NCI-H2196 (cell line): ENCODE results near the gene DAGLB.
"Not testable (repeated sequence)": the region's sequence is repeated elsewhere in the genome, so short reads cannot be mapped to it uniquely, and the experiment has no call there.

Experiments used
- DNase-seq: peaks from one replicate; lab custom pipeline; 2025; ENCODE audit not compliant: unreplicated experiment; lab: John Stamatoyannopoulos, UW

Gene DAGLB

DNA sequence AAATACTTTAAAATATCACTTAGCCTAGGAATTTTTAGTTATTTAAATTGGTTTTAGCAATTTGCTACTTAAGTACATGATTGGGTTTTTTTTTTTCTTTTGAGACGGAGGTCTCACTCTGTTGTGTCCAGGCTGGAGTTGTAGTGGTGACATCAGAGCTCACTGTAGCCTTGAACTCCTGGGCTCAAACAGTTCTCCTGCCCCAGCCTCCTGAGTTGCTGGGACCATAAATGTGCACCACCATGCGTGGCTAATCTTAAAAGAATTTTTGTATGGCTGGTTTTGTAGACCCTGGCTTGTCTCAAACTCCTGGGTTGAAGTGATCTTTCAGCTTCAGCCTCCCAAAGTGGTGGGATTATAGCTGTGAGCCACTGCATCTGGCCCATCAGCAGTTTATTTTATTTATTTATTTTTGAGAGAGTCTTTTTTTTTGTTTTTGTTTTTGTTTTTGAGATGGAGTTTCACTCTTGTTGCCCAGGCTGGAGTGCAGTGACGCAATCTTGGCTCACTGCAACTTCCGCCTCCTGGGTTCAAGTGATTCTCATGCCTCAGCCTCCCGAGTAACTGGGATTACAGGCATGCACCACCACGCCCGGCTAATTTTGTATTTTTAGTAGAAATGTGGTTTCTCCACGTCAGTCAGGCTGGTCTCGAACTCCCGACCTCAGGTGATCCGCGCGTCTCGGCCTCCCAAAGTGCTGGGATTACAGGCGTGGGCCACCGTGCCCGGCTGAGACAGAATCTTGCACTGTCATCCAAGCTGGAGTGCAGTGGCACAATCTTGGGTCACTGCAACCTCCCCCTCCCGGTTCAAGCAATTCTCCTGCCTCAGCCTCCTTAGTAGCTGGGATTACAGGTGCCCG, 47.3 kb downstream of the DAGLB start:
- DNase-seq = not testable (repeated sequence)

DNA sequence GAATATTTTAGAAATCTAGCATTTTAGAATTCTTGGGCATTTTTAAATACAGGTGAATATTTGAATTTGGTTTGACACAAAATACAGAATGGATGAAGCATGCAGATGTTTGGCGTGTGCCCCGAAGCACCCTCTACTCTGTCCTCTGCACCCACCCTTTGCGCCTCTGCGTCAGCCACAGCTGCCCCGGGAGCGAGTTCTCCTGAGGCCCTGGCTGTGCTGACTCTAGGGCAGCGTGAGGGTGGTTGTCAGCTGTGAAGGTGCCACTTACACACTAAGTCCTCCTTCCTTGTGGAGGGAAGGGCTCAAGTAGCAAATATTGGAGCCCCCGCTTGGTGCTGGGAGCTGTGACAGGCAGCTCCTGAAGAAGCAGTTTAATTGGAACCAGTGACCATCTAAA, 48.4 kb downstream of the DAGLB start:
- DNase-seq = no peak

DNA sequence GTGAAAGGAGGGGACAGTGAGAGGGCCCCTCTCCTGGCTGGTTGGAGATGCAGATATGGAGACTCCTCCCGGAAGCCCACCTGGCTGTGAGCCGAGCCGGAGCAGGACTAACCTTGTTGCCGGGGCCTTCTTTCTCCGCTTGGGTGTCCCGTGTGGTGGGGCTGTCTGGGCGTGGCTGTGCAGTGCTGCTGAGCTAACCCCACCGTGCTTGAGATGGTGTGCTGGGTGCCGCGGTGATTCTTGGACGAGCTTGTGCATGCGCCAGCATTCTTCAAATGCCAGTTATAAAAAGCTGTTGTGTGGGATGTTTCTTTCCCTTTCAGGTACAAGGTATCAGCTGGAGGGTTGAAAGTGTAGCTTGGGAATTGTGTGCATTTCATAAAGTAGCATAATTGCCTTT, 48.8 kb downstream of the DAGLB start:
- no peak for DNase-seq

DNA sequence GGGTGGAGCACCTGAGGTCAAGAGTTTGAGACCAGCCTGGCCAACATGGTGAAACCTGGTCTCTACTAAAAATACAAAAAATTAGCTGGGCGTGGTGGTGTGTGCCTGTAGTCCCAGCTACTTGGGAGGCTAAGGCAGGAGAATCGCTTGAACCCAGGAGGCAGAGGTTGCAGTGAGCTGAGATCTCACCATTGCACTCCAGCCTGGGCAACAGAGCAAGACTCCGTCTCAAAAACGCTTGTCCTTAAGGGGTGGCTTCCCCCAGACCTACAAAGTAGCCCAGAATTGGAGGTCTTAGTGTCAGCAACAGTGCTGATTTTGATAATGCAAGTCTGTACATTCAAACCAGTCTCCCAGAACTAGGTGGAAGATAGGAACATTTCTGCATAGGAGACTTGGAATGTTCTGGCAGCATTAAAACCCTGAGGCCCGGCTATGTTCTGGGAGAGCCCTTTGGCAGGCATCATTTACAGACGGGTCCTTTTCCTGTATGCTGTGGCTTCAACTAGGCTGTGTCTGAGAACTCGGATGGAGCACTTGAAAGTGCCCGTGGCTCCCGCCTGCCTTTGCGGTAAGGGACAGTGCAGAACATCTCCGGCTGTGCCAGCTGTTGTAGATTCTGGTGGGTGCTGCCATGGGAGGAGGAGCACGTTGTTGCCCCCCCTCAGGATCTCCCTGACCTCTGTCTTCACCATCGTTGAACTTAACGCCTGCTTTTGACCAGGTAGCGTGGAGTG, 49.8 kb downstream of the DAGLB start:
- DNase-seq = not testable (repeated sequence)

DNA sequence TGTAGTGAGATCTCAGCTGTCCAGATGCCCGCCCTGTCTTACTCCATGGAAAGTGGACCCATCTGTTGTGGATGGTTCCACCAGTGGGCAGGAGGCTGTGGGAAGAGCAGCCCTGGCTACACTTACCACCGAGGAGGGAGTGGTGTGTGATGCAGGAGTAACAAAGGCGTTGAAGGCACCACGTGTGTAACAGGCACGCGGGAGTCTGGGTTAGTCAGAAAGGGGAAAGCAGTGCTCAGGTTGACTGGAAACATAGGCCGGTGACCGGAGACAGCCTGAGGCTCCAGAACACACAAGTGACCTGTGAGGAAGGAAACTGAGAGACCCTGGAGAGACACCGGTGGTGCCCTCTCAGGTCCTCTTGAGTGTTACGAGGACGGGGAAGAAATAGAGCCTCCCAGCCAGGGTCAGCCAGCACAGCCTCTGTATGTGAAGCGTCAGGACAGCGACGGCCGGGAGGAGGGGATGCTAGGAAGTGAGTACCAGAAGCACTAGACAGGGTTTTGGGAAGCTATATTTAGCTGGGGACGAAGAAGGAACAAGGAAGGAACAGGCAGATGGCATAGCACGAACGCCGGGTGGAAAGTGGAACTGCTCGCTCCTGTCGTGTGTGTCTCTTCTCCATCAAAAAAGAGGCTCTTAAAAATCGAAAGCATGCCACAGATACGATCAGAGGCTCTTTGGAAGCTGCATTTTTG, 51.7 kb downstream of the DAGLB start:
- no peak for DNase-seq

DNA sequence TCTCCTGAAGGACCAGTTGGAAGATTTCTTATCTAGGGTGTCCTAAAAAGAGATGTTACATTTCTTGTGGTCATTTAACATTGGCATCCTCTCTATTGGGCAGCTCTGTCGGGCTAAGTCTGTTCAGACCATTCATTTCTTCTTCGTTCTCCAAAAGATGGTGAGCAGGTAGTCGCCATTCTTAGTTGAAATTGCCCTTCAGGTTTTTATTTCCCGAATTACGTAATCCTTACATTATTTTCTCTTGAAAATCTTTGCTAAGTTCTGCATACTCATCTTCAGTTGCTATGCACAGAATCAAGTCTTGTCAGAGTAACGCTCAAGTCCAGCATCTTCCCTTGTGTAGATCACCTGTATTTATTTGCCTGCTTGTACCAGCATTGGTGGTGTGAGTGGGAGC, 53.6 kb downstream of the DAGLB start:
- no peak for DNase-seq

DNA sequence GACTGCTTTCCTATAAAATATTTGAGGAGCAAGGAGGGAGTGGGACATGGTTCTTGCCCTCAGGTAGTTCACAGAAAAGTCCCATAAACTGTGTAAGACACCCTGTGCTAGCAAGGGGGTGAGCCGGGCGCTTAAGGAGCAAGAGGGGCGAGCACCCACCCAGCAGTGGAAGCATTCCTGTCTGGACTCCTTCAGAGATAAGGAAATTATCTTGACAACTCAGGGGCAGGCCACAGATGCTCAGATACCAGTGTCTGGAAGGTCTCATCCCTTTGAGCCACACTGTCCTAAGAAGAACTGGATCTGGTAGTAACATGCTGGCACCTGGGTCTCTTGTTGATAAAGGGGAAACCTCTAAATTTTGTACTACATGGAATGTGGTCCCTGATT, 54.1 kb downstream of the DAGLB start:
- DNase-seq = no peak

DNA sequence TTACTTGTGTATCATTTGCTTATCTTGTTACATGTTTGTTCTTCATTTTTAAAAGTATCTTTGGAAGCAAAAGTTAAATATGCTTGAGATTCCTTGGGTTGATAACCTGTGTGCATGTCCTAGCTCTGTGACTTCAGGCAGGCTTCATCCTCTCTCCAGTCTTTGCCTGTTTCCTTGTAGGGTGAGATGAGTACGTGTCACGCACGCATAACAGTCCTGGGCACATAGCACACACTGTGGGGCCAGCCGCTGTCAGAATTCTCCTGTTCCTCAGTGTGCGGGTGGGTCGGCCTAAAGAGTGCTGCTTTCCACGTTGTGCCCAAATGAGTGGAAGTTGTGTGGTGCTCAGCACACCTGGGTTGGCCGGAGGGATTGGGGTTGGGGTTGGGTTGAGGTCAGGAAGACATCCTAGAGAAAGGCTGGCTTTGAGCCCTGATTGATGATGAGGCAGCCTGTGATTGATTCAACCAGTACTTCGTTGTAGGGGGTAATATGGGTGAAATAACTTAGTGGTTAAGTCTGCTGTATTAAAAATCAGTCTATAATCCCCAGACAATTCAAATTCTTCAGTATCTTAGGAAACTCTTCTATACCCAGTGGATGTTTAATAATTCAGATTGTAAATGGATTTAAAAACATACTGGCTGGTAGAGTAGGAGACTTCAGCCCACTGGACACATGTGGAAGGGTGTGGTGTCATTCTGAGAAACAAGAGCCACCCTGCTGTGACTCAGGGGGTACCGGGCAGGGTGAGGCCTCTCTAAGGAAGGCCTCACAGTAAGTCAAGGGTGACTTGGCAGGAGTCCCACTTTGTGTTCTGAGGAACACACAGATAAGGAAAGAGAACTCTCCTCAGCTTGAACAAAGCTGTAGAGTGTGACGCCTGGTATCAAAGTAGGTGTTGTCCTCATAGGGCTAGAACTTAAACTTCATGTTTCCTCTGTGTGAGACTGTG, 54.8 kb downstream of the DAGLB start:
- DNase-seq = no peak

DNA sequence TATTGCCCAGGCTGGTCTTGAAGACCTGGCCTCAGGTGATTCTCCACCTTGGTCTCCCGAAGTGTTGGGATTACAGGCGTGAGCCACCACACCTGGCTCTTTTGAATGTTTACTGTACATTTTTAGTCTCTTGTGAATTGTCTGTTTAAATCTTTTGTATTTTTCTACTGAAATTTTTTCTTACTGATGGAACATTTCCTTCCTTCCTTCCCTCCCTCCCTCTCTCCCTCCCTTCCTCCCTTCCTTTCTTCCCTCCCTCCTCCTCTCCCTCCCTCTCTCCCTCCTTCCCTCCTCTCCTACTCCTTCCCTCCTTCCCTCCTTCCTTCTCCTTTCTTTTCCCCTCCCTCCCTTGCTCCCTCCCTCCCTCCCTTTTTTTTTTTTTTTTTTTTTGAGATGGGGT, 58.0 kb downstream of the DAGLB start:
- DNase-seq = no peak

DNA sequence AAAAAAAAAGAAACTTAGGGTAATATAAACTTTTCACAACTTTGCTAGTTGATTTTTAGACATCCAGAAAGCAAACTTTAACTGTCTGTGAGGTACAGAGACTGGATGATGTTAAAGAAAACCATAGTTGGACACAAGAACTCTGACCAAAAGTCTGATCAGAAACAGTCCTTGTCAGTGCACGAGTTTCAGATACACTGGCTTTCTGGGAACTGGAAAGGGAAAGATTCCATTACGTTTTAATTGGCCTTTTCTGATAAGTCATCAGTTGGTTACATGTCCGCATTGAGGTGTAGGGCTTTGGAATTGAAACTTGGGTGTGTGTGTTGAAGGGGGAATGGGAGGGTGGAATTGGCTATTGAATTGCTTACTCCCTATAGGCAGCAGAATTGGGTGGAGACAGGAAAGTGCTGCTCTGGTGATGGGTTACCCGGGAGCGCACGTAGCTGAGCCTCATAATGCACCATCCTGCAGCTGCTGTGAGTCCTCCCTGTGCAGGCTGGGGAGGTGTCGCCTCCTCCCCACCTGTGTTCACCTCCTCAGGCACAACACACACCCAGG, 59.9 kb downstream of the DAGLB start:
- no peak for DNase-seq

DNA sequence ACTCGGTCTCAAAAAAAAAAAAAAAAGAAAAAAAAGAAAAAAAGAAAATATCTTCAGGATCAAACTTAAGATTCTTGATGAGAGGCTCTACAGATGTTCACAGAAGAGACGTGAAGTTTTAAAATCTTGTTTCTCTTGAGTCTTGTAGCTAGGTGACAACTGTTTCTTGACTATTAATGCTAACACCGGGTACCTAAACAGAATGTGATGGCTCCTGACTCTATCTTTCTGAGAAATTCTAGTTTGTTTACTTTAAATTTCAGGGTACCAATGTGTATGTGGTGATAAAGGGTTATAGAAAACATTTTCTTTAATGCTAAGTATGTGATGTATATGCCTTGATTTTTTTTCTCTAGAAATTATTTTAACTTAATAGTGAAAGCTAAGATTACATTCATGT, 61.0 kb downstream of the DAGLB start:
- DNase-seq = no peak

DNA sequence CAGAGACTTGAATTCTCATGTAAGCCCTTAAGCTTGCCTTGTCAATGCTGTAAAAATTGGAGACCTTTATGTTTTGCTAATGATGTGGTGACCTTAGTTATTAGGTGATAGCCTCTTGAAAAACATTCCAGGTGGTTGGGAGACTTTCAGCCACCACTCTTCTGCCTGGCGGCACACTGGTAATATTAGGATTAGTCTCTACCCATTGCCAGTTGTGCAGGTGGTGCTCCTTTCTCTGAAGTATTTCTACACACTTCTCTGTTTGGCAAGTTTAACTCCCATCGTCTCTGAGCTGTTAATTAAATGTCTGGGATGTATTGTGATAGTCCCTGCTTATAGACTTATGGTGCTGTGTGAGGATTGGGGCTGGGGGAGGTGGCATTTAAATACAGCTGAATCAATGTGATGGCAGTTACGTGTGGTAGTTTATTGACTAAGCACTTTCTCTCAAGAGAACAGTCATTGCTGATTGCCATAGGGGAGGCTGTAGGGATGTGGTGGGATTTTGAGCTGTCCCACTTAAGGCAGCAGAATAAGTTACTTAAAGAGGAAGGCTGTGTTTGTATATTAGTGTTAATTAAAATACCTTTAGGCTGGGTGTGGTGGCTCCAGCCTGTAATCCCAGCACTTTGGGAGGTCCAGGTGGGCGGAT, 61.7 kb downstream of the DAGLB start:
- no peak for DNase-seq

DNA sequence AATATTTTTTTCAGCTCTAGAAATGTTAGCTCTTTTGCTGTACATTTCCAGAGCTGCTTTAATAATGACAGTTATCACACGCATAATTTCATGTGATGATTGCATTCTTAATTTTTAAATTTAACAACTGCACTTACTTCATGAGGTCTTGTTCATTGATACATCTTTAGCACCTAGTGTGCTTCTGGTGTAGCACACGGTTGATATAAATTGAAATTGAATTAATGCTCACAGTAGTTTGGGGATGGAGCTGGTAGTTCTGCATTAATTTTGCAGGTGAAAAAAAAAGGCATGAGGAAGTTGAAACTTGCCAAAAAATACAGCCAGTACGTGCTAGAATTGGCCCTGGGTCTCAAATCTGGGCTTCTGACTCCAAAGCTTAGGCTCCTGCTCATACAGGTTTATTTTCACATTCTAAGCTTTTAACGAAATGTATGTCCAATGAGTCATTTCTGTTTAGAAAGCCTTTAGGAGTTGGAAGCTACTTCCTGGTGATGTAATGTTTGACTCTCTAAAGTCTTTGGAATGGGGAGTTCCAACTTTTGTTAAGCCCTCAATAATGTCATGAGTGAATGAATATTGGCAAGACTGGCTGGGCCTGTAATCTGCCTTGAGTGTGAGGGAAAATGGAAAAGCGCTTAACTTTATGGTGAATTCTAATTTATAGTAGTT, 62.5 kb downstream of the DAGLB start:
- peak; percentile 65 for DNase-seq

DNA sequence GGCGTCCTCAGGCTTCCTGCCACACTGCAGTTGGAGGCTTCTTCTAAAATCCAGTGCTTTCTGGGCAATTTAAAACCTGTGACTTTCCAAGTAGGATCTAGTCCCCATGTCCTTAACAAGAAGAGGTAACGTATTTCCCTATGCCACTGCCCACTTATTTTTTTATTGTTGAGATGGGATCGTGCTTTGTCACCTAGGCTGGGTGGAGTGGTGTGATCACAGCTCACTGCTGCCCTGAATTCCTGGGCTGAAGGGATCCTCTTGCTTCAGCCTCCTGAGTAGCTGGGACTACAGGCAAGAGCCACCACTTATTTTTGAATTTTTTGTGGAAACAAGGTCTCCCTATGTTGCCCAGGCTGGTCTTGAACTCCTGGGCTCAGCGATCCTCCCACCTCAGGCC, 63.4 kb downstream of the DAGLB start:
- DNase-seq = no peak

DNA sequence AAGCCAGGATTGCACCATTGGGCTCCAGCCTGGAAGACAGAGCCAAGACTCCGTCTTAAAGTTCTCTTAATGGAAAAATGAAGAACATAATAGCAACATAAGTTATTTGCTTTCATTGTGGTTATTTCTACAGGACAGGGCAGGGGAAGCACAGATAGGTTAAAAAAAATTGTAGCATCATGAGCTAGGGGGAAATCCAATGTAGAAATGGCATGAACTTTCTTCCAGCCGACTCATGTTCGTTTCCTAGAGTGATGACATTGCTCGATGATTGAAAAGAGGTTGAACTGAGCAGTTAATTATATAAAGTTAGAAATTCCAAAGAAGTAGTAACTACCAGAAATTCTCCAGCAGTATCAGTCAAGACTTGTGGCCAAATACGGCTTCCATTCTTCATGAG, 64.9 kb downstream of the DAGLB start:
- DNase-seq = no peak

DNA sequence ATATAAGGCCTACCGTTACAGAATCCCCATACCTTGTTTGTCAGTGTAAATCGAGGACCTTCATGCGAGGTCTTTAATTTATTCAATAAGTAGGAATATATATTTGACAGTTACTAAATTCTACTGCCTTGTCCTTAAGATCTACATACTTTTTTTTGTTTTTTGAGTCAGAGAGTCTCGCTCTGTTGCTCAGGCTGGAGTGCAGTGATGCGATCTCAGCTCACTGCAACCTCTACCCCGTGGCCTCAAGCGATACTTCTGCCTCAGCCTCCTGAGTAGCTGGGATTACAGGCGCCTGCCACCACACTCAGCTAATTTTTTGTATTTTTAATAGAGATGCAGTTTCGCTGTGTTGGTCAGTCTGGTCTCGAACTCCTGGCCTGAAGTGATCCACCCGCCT, 65.9 kb downstream of the DAGLB start:
- DNase-seq = not testable (repeated sequence)

DNA sequence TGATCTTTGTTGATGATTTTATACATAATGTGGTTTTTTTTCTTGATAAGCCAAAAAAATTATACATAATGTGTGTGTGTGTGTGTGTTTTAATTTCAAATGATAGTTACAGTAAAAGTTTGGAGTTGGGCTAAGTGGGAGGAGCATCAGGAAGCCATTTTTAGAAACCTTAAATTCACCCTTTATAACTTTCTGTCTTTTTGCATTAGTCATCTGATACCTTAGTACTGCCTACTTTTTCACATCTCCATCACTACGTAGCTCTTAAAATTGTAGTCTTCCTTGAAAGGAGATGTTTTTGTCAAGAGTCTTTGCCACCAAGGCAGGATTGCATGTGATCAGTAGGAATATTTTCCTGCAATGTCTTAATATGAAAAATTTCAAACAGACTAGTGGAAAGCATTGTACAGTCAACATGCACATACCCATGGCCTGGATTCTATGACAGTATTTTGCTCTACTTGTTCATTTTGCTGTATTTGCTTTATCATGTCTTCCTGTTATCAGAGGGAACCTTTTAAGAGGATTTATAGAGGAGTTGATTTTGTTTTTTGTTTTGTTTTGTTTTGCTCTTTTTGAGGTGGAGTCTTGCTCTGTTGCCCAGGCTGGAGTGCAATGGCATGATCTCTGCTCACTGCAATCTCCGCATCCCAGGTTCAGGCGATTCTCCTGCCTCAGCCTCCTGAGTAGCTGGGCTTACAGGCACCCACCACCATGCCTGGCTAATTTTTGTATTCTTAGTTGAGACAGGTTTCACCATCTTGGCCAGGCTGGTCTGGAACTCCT, 67.3 kb downstream of the DAGLB start:
- no peak for DNase-seq

DNA sequence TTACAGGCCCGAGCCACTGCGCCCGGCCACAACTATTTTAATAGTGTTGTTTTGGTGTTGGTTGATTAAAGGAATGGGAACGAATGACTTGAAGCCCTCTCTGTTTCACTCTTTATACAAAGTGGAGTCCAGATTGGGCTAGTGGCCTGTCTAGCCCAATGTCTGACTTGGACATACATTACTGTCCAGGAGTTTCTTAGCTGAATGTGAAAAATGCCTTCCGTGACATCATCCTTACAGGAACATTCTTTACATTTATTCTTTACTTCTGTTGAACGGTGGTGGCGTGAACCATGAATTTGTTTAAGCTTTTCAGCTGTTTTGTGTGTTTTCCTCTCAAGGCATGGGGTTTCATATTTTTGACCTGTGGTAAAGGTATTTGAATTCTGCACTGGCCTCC, 67.9 kb downstream of the DAGLB start:
- no peak for DNase-seq

DNA sequence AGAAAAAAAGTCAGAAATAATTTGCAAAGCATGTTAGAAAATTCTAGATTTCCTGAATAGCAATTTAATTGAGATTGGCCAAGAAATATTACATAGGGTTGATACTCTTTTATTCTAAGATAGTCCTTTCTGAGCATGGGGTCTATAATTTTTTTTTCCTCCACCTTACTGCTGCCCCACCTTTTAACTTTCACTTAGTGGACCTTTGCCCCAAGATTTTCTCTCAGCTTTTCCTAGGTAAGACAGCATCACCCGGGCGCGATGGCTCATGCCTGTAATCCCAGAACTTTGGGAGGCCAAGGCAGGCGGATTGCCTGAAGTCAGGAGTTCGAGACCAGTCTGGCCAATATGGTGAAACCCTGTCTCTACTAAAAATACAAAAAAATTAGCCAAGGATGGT, 69.2 kb downstream of the DAGLB start:
- not testable (repeated sequence) for DNase-seq
